H1 (cell line): Measurements from ENCODE around the gene MAPKAP1. TPM values are rescaled to one million over a fixed set of nuclear protein-coding genes. Genes with fewer than 3 reads are reported as not detected.

ENCODE experiments used
- CTCF ChIA-PET: fragments of 300-600 bp; sonication (Branson Sonifier 250); formaldehyde crosslinking; loops from one replicate; lab custom pipeline; 2021; ENCODE audit not compliant: partially characterized antibody; lab: Charles Lee
- POLR2A ChIA-PET: fragments of 300-600 bp; sonication (Branson Sonifier 250); formaldehyde crosslinking; loops from one replicate; lab custom pipeline; 2021; ENCODE audit warnings: inconsistent platforms; ENCODE audit not compliant: partially characterized antibody; lab: Charles Lee
- DNase-seq, 2 experiments: peaks; one replicate each; pipeline versions ENCODE4 v3.0.0 to v3.0.0-alpha.2; 2010 to 2022; ENCODE audit warnings: low spot score in 2 of 2, low read depth in 1 of 2, mixed read lengths in 1 of 2
- FAIRE-seq: peaks from 2 replicates; lab custom pipeline; 2011; peaks lifted over from hg19 to GRCh38; lab: Jason Lieb, UNC
- H2AFZ ChIP-seq: 2 replicates; pipeline ENCODE4 v1.8.1; 2012; ENCODE audit warnings: low read length, inconsistent platforms
- H2AK5ac ChIP-seq: 2 replicates; pipeline ENCODE4 v1.6.1; 2013; ENCODE audit warnings: low read depth, low read length
- H2BK120ac ChIP-seq: replicated peaks from 2 replicates; pipeline ENCODE3; 2013; ENCODE audit warnings: low read depth, low read length, inconsistent platforms
- H2BK12ac ChIP-seq: 2 replicates; pipeline ENCODE4 v1.6.1; 2013; ENCODE audit warnings: low read depth, low read length
- H2BK15ac ChIP-seq: 2 replicates; pipeline ENCODE4 v1.6.1; 2013; ENCODE audit warnings: low read length
- H2BK20ac ChIP-seq: 2 replicates; pipeline ENCODE4 v1.6.1; 2013; ENCODE audit warnings: low read length
- H2BK5ac ChIP-seq: 2 replicates; pipeline ENCODE4 v1.6.1; 2013; ENCODE audit warnings: low read depth, low read length
- H3K14ac ChIP-seq: 2 replicates; pipeline ENCODE4 v1.6.1; 2013; ENCODE audit warnings: inconsistent platforms; ENCODE audit not compliant: insufficient read length
- H3K18ac ChIP-seq: 2 replicates; pipeline ENCODE4 v1.6.1; 2013; ENCODE audit warnings: low read length; ENCODE audit errors: extremely low read depth
- H3K23ac ChIP-seq: 2 replicates; pipeline ENCODE4 v1.6.1; 2013; ENCODE audit warnings: inconsistent platforms; ENCODE audit not compliant: insufficient read length
- H3K23me2 ChIP-seq: 2 replicates; pipeline ENCODE4 v1.6.1; 2013; ENCODE audit warnings: low read depth, low read length
- H3K27ac ChIP-seq: 2 replicates; pipeline ENCODE4 v1.6.1; 2011; ENCODE audit warnings: low read depth, low read length, inconsistent platforms
- H3K27me3 ChIP-seq, 4 experiments: replicated peaks in 1 of 4; 1 replicate in 1 of 4; 2 replicates in 3 of 4; pipeline versions ENCODE4 v1.6.1 to v1.8.1; 2011 to 2013; ENCODE audit warnings: low read length in 3 of 4, mild to moderate bottlenecking in 3 of 4, inconsistent platforms in 2 of 4, mixed read lengths in 2 of 4, moderate library complexity in 1 of 4; ENCODE audit not compliant: control insufficient read depth in 3 of 4, insufficient read depth in 3 of 4; ENCODE audit errors: extremely low read depth in 1 of 4
- H3K36me3 ChIP-seq, 4 experiments: 2 replicates each; pipeline versions ENCODE4 v1.6.1 to v1.8.1; 2011 to 2013; ENCODE audit warnings: mild to moderate bottlenecking in 4 of 4, low read length in 3 of 4, moderate library complexity in 2 of 4, control low read depth in 1 of 4, inconsistent platforms in 1 of 4; ENCODE audit not compliant: insufficient read depth in 4 of 4, control insufficient read depth in 2 of 4
- H3K4ac ChIP-seq: replicated peaks from 2 replicates; pipeline ENCODE3; 2013; ENCODE audit warnings: low read length, low read depth, mixed read lengths, inconsistent platforms; ENCODE audit not compliant: insufficient read length
- H3K4me1 ChIP-seq, 4 experiments: replicated peaks in 1 of 4; 1 replicate in 1 of 4; 2 replicates in 3 of 4; pipeline versions ENCODE4 v1.6.1 to v1.8.1; 2011 to 2013; ENCODE audit warnings: low read length in 3 of 4, inconsistent platforms in 2 of 4, mixed read lengths in 1 of 4; ENCODE audit not compliant: insufficient read depth in 4 of 4, control insufficient read depth in 3 of 4
- H3K4me2 ChIP-seq, 2 experiments: 2 replicates each; pipeline versions ENCODE4 v1.6.1 to v1.8.1; 2011 to 2013; ENCODE audit warnings: low read depth in 2 of 2, low read length in 2 of 2, control low read depth in 1 of 2, inconsistent platforms in 1 of 2, mild to moderate bottlenecking in 1 of 2; ENCODE audit not compliant: insufficient read depth in 1 of 2
- H3K4me3 ChIP-seq, 4 experiments: fragments of 200-600, 300-600 bp in 1 of 4; sonication (generic), shearing (Covaris generic), sonication (Bioruptor Twin) in 1 of 4; 2 replicates each; pipeline versions ENCODE4 v1.5.1 to v1.8.1; 2011 to 2016; ENCODE audit warnings: low read length in 4 of 4, low read depth in 3 of 4, control low read depth in 2 of 4, inconsistent platforms in 2 of 4, mild to moderate bottlenecking in 2 of 4, mixed read lengths in 1 of 4, moderate library complexity in 1 of 4; ENCODE audit not compliant: insufficient read depth in 2 of 4; ENCODE audit errors: extremely low read depth in 1 of 4
- H3K56ac ChIP-seq: replicated peaks from 2 replicates; pipeline ENCODE3; 2013; ENCODE audit warnings: low read depth, mild to moderate bottlenecking, mixed read lengths, low read length, inconsistent platforms; ENCODE audit not compliant: insufficient read length
- H3K79me1 ChIP-seq: 2 replicates; pipeline ENCODE4 v1.6.1; 2013; ENCODE audit warnings: low read depth, low read length, control low read depth
- H3K79me2 ChIP-seq, 2 experiments: 2 replicates each; pipeline versions ENCODE4 v1.6.1 to v1.8.1; 2012 to 2013; ENCODE audit warnings: low read length in 2 of 2, mild to moderate bottlenecking in 2 of 2, inconsistent platforms in 1 of 2; ENCODE audit not compliant: insufficient read depth in 2 of 2, control insufficient read depth in 1 of 2
- H3K9ac ChIP-seq, 4 experiments: replicated peaks in 1 of 4; 1 replicate in 1 of 4; 2 replicates in 3 of 4; pipeline versions ENCODE4 v1.6.1 to v1.8.1; 2011 to 2013; ENCODE audit warnings: low read depth in 3 of 4, low read length in 3 of 4, control low read depth in 2 of 4, mild to moderate bottlenecking in 2 of 4, moderate library complexity in 2 of 4, inconsistent platforms in 1 of 4; ENCODE audit errors: extremely low read depth in 1 of 4
- H3K9me3 ChIP-seq, 2 experiments: 2 replicates each; pipeline versions ENCODE4 v1.6.1 to v1.8.1; 2012 to 2013; ENCODE audit warnings: mild to moderate bottlenecking in 2 of 2, moderate library complexity in 2 of 2, control low read depth in 1 of 2, inconsistent platforms in 1 of 2, low read depth in 1 of 2, low read length in 1 of 2, mixed read lengths in 1 of 2; ENCODE audit not compliant: insufficient read depth in 2 of 2
- H4K20me1 ChIP-seq, 2 experiments: replicated peaks in 1 of 2; 2 replicates each; pipeline versions ENCODE3 to v1.8.1; 2011 to 2013; ENCODE audit warnings: inconsistent platforms in 2 of 2, low read length in 2 of 2, mild to moderate bottlenecking in 1 of 2; ENCODE audit not compliant: insufficient read depth in 2 of 2, control insufficient read depth in 1 of 2
- H4K5ac ChIP-seq: 2 replicates; pipeline ENCODE4 v1.6.1; 2013; ENCODE audit warnings: low read length, low read depth, mixed read lengths, inconsistent platforms; ENCODE audit not compliant: insufficient read length
- H4K8ac ChIP-seq: 2 replicates; pipeline ENCODE4 v1.8.0; 2013; ENCODE audit warnings: mild to moderate bottlenecking, moderate library complexity, low read length, inconsistent platforms; ENCODE audit not compliant: insufficient read depth; ENCODE audit errors: extremely low read depth
- H4K91ac ChIP-seq: replicated peaks from 2 replicates; pipeline ENCODE3; 2013; ENCODE audit warnings: low read length, mixed read lengths, inconsistent platforms; ENCODE audit not compliant: insufficient read length
- HDAC6 ChIP-seq: IDR thresholded peaks from one replicate; pipeline ENCODE4 v1.7.1; 2012; ENCODE audit warnings: low read depth, mild to moderate bottlenecking, inconsistent platforms, low read length, moderate library complexity
- WGBS, 2 experiments: shearing (Covaris generic) in 1 of 2; methylation state at CpG; one replicate each; pipeline versions ENCODE4 v1.1.6 to v1.1.7; 2013 to 2015; ENCODE audit warnings: low lambda C conversion rate in 2 of 2, mixed read lengths in 2 of 2, inconsistent platforms in 1 of 2, low coverage in 1 of 2, missing lambda C conversion rate in 1 of 2; ENCODE audit not compliant: insufficient replicate concordance in 2 of 2, insufficient coverage in 1 of 2, insufficient read length in 1 of 2; ENCODE audit errors: extremely low coverage in 1 of 2, missing lambda C conversion rate in 1 of 2; 5-methylcytosine and 5-hydroxymethylcytosine counted together
- polyA plus RNA-seq, 7 experiments: library from polyadenylated mRNA; depleted of rRNA in 3 of 7; stranded (reverse) in 5 of 7; unstranded in 2 of 7; fragments of >200 nt in 5 of 7; fragments of 200-250 nt in 2 of 7; gene quantifications; 1 replicate in 5 of 7; 2 replicates in 1 of 7; 4 replicates in 1 of 7; pipeline versions ENCODE4 v1.2.1 to v1.2.3, GENCODE V29; 2011 to 2013; ENCODE audit warnings: missing spikeins in 2 of 7, mixed read lengths in 2 of 7
- total RNA-seq: library from RNA; stranded (reverse); fragmentation: NEBNext Ultra II Directional; extraction: Animal tissue kit (Norgen Biotek cat#: 25700); gene quantifications from 2 replicates; pipeline ENCODE4 v1.2.1, GENCODE V29; 2021

Gene MAPKAP1
- total and polyA plus RNA-seq, 2 of the 8 experiments (the other 6 are each of a cell fraction or from before 2014, with no cell fraction given), result 79.2 to 140 TPM

- H3K79me2 ChIP-seq, result peaks cover 0 to 69% of the 10 kb centered on the region in 2 experiments; a peak in 3 of 4 replicates
- no peak overlapping the region for H3K27ac ChIP-seq
- no peak overlapping the region for H4K91ac ChIP-seq
- no peak overlapping the region for H3K23ac ChIP-seq
- H3K9ac ChIP-seq, result no peak overlapping the region
- no peak overlapping the region for H2BK5ac ChIP-seq
- H4K20me1 ChIP-seq, result peaks cover 0 to 4% of the 10 kb centered on the region in 2 experiments
- no peak overlapping the region for H2AK5ac ChIP-seq
- no peak overlapping the region for H3K18ac ChIP-seq
- H2BK15ac ChIP-seq, result no peak overlapping the region
- 62% methylated on average over 2 of the region's 2 CpGs; no CpG with 5 or more reads in 1 of the 2 experiments for WGBS, 2 experiments
- no peak overlapping the region for H2BK120ac ChIP-seq
- H4K5ac ChIP-seq, result no peak overlapping the region
- H2AFZ ChIP-seq, result no peak overlapping the region
- no peaks in the 10 kb centered on the region for H3K9me3 ChIP-seq
- peaks cover 3 to 21% (median 9%) of the 10 kb centered on the region in 4 experiments; a peak in 4 of 7 replicates for H3K4me1 ChIP-seq
- DNase-seq (no peak), FAIRE-seq (no peak)
- no peak overlapping the region for H2BK20ac ChIP-seq
- H3K36me3 ChIP-seq, result no peaks in the 10 kb centered on the region
- H4K8ac ChIP-seq, result no peak overlapping the region
- H3K14ac ChIP-seq, result no peak overlapping the region
- no peaks in the 10 kb centered on the region for H3K23me2 ChIP-seq
- peaks cover 4% of the 10 kb centered on the region; the same call in 1 of the 2 replicates for H3K79me1 ChIP-seq
- no peak overlapping the region for H3K4me3 ChIP-seq
- H3K27me3 ChIP-seq, result no peaks in the 10 kb centered on the region
- CTCF ChIA-PET, result interaction anchor here (0.6 to 2.5 kb wide), 6 partner anchors 12 to 629 kb away, joined by 3 to 7 read pairs (median 3); no protein-coding TSS in a partner anchor
- H3K4me2 ChIP-seq, result peak overlapping the region in 1 of 2 experiments; percentile 7; a peak in 1 of 4 replicates
- H3K56ac ChIP-seq, result no peak overlapping the region
- no peak overlapping the region for H2BK12ac ChIP-seq
- POLR2A ChIA-PET, result interaction anchor here (0.6 kb wide), 1 partner anchor 62 kb away, joined by 3 read pairs; no protein-coding TSS in a partner anchor
- H3K4ac ChIP-seq, result no peak overlapping the region
- TF ChIP-seq HDAC6, result no peak
Observed at GRCh38 chr9:125633116-125633745, 73.8 kb downstream of the MAPKAP1 start.
